SIG-M5 treated with dmso at 0.1 percent for 504 hours (cell line): ENCODE measurements around the gene TLX2.
A peak's percentile ranks its signal among the peaks of the same experiment; 100 is the strongest.
"Not testable (repeated sequence)": the region's sequence is repeated elsewhere in the genome, so short reads cannot be mapped to it uniquely, and the experiment has no call there.

Experiments
- DNase-seq: peaks from one replicate; lab custom pipeline; 2025; ENCODE audit not compliant: unreplicated experiment; lab: John Stamatoyannopoulos, UW

The TLX2 gene

DNA sequence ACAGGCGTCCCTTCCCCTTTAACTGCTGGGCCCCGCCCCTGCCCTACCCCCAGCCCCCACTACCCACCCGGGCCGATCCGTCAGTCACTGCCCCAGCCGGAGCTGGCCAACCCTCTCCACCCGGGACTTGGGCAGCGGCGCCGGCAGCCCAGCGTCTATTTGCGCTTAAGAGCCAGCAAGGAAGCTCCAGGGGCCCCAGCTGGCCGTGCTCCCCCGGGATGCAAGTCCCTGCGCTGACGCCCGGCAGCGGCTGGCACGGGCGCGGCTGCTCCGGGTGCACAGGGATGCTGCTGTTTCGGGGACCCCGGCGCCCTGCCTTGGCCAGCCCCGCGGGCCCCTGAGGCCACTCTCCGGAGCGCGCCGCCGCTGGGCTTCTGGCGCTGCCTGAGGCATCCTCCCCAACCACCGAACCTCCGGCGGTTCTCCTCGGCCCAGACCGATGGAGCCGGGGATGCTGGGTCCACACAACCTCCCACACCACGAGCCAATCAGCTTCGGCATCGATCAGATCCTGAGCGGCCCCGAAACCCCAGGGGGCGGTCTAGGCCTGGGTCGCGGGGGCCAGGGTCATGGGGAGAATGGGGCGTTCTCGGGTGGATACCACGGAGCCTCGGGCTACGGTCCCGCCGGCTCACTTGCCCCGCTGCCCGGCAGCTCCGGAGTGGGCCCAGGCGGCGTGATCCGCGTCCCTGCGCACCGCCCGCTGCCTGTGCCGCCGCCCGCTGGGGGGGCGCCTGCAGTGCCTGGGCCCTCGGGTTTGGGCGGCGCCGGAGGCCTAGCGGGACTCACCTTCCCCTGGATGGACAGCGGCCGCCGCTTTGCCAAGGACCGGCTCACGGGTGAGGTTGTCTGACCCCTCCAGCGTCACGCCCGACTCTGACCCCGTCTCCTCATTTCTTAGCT is at the start of gene TLX2:
TLX2 (plus strand) TSS at position 83 of the 903 bp plus-strand sequence; CDS start at position 440, 357 bp downstream.
- DNase-seq: no peak

DNA sequence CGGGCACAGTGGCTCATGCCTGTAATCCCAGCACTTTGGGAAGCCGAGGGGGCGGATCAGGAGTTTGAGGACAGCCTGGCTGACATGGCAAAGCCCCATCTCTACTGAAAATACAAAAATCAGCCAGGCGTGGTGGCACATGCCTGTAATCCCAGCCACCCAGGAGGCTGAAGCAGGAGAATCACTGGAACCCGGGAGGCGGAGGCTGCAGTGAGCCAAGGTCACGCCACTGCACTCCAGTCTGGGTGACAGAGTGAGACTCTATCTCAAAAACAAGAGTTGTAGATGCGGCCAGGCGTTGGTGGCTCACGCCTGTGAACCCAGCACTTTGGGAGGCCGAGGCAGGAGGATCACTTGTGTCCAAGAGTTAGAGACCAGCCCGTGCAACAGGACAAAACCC is 43.5 kb upstream of the TLX2 start:
- not testable (repeated sequence) for DNase-seq

DNA sequence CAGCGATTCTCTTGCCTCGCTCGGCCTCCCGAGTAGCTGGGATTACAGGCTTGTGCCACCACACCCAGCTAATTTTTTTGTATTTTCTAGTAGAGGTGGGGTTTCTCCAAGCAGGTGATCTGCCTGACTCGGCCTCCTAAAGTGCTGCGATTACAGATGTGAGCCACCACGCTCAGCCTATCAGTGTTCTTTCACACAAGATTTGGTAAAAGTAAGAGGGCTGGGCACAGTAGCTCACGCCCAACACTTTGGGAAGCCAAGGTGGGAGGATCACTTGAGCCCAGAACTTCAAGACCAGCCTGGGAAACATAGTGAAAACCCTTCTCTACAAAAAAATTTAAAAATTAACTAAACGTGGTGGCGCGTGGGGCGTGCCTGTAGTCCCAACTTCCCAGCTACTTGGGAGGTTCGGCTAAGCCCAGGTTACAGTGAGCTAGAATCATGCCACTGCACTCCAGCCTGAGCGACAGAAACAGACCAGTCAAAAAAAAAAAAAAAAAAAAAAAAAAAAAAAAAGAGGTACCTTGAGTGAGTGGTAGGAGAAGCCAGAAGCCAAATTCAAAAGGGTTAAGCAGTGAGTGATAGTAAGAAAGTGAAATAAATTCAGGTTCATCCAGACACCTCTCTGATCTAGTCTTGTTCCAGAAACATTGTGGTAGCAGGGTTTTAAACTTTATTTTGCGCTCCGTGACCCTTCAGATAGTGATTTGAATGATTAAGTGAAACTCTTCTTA is 42.8 kb upstream of the TLX2 start:
- peak; percentile 54 for DNase-seq

DNA sequence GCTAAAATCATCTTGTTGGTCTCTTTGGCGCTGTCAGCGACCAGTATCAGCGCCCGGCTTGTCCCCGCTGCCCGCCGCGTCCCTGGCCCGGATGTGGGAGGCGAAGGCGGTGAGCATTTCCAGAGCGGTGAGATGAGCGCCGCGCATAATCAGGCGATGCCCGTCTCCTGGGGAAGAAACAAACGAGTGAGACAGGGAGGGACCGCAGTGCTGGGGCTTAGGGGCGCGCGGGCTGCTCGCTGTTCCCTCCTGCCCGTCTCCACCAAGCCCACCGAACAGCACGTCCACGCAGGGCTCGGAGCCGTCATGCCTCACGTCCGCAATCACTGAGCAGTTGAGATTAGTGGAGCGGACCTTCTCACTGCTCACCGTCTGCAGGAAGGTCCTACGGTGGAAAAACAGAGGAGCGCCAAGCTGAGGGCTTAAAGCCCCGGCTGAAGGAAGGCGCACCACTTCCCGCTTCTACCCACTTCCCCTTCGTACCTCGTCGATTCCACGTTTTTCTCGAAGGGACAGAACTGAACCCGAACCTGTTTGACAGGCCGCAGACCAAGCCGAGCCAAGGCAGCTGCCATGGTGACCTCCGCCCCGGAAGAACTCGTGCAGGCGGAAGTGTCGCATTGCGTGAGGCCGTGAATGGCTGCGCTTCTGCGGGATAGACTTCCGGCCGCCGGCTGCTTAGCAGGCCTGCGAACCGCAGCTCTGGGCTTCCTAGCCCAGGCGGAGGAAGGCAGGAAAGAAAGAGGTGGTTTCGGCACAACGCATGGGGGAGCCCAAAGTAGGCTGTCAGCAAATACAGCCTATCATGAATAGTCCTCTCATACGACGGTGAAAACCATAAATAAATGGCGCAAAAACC is 41.9 kb upstream of the TLX2 start, which contains the start of gene MRPL53:
MRPL53 (minus strand) TSS at position 595 of the 859 bp plus-strand sequence; CDS start at position 575, 20 bp downstream.
- peak; percentile 96 for DNase-seq

DNA sequence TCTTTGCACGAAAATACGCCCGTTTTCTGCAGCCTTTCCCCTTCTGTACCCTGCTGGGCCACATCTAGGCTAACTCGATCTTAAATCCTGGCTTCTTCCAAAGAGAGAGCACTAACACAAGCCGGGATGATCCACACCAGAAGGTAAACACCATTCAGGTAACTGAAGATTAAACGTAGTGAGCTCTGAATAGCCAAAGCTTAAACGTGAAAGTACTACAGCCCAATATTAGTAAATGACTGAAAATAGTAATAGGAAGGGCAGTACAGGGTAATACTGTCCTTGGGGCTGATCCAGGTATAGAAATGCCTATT is 41.3 kb upstream of the TLX2 start:
- no peak for DNase-seq

DNA sequence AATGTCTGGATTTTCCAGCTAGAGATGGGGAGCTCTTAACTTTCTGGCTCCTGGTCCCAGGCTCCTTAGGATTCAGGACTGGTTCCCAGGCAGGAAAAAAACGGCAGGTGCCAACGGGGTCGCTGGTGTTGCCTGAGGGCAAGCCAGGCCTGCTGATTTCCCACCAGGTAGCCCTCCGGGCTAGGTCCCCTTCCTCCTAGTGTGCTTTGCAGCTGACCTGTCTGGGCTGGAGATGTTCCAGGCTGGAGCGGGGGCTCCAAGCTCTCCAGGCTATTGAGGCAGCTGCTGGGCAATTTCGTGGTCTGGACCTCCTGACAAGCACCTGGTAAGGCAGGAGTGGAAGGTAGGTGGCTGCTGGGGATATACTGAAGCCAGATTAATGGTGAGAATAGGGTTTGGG is 39.8 kb upstream of the TLX2 start:
- no peak for DNase-seq

DNA sequence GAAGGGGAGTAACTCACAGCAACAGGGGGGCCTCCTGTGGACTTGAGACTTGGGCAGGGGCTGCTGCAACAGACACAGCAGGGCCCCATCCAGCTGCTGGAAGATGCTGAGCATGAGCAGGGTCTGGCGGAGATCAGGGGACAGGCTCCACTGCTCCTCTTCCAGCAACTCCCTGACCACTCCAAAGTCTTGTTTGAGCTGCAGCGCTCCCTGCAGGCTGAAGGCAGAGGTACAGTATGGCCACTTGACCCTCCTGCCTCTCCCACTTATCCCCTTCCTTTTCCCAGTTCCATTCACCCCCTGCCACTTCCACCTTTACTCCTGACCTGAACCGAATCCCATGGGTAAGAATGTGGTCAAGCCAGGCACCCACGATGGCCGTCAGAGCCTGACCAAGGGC is 39.4 kb upstream of the TLX2 start:
- DNase-seq: no peak

DNA sequence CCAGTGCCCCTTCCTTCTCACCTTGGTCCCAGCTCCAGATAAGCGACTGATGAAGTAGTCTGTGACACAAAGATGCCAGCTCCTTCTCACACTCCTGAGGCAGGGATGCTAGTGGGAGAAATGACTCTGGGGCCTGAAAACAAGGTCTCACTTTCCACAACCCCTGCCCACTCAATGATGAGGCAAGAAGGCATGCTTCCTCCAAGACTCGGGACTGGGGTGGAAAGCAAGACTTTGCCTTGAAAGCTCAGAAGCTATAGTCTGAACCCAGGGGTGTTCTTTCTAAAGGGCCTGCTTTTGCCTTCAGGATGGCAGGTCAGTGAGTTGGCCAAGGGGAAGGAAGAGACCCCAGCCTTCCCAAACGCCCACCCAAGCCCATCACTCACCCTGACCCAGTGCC is 32.8 kb upstream of the TLX2 start:
- DNase-seq: no peak

DNA sequence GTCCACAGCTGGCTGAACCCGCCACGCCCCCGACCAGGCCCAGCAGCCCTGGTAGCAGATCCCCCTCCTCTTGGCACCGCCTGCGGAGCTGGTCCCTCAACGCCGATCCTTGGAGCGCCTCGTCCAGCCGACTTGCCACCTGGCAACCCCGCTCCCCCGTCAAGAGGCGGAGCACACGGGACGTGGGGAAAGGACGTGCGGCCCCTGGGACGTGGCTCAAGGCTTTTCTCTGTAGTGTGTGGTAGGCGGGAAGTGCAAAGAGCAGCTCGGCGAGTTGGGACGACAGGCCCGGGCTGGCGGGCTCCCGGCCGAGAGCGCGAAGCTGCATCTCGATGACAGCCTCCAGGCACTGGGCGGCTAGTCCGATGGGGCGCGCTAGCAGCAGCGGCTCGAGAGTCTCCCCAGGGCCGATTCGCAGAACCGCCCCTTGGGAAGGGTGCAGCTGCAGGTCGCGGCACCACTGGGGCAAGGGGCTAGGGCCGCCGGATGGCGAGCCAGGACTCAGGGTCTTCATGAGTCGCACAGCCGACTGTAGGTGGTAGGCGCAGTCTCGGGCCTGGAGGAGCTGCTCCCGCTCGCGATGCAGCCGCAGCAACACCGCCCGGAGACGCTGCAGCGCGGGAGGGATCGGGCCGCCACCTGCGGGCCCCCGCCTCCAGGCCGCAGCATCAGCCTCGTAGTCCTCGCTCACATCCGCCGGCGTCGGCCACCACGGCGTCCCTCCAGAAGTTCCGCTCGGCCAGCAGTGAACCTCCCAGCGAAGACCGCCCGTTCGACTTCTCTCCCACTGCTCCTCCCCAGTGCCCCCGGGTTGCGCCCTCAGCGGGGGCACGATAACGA is 32.1 kb upstream of the TLX2 start:
- peak; percentile 77 for DNase-seq

DNA sequence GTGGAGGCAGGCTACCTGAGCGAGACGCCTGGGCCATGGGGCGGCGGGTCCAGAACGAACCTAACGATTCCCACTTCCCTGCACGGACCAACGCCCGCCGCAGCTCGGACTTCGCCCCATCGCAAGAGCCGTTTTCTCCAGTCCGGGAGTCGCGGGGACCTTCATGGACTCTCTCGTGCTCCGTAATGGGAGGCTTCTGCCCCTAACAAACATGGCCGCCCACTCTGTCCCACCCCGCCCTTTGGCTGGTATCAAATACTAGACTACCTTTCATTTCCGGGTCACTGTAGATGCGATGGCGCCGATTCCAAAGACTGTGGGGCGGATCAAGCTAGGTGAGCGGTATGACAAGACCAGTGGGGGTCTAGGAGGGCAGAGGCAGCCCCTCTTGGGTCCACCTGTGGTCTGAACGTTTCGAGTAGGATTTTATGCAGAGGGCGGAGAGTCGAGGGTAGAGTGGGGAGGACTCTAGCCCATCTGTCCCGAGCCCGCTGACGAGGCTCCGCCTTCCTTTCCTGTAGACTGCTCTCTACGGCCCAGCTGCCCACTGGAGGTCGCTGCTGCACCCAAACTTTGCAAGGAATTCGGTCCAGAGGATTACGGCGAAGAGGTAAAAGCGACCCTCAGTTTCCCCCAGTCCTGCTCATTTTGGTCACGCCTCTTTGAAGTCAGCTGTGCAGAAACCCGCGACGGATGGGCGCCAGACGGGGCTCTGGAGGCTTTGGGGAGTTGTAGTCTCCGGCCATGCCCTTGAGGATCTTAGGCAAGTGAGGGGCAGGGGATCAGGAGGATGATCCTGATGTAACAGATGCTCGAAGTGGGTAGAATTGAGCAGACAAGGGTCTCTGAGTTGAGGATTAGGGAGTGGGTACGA is 31.2 kb upstream of the TLX2 start, which contains the start of the genes CCDC142 and TTC31:
CCDC142 (minus strand) TSS at position 198 of the 874 bp plus-strand sequence; CDS start at position 37, 161 bp downstream.
TTC31 (plus strand) TSS at position 281 of the 874 bp plus-strand sequence; CDS start at position 296, 15 bp downstream.
- peak; percentile 96 for DNase-seq

DNA sequence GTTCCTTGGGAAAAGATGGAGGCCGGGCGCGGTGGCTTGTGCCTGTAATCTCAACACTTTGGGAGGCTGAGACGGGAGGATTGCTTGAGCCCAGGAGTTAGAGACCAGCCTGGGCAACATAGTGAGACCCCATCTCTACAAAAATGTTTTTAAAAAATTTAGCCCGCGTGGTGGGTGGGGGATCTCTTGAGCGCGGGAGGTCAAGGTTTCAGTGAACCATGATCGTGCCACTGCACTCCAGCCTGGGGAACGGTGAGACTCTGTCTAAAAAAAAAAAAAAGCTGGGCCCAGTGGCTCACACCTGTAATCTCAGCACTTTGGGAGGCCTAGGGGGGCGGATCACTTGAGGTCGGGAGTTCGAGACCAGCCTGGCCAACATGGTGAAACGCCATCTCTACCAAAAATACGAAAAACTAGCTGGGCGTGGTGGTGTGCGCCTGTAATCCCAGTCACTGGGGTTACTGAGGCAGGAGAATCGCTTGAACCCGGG is 30.5 kb upstream of the TLX2 start:
- DNase-seq: not testable (repeated sequence)

DNA sequence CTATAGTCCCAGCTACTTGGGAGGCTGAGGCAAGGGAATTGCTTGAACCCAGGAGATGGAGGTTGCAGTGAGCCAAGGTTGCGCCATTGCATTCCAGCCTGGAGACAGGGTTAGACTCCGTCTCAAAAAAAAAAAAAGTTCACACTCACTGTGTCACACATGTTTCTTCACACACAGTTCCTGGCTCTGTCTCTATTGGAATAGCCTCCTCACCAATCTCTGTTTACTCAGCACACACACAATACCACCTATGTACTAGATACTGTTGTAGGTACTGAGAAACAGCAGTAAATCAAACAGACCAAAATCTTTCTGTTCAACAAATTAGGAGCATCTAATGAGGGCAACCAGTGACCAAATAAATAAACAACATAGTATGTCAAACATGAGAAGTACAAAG is 28.1 kb upstream of the TLX2 start:
- no peak for DNase-seq

DNA sequence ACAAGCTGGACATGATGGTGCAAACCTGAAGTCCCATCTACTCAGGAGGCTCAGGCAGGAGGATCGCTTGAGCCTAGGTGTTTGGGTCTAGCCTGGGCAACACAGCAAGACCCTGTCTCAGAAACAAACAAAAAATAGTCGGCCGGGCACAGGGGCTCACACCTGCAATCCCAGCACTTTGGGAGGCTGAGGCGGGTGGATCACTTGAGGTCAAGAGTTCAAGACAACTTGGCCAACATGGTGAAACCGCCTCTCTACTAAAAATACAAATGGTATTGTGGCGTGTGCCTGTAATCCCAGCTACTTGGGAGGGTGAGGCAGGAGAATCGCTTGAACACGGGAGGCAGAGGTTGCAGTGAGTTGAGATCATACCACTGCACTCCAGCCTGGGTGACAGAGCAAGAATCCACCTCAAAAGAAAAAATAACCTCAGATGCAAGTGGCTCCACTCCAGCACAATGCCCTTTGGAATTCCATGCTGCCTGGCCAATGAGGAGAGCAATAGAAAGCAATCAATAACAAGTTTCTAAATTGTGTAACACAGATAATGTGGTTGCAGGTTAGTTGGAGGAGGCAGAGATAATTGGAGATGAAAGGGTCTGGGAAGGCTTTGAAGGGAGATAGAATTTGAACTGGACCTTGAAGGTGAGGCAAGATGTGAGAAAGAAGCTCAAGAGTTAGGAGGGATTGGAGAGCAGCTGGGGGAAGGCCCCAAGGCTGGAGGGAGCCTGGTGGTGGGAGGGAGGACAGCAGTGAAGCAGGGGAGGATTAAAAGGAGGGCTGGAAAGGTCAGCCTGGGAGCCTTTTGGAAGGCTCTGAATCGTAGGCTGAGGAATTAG is 25.4 kb upstream of the TLX2 start:
- no peak for DNase-seq

DNA sequence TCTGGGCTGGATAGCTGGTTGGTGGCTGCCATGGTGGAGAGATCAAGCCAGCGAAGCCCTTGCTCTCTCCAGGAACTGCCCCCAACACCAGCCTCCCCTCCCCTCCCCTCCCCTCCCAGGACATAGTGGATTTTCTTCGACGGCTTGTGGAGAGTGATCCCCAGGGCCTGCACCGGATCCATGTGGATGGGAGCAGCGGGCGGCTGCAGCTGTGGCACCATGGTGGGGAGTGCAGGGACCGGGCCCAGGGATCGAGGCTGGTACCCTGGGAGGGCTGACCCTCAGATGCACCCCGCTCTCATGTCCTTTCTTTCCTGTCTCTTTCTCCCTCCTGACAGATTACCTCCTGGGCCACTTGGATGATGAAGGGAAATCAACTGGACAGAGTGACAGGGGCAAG is 24.3 kb upstream of the TLX2 start:
- DNase-seq: no peak

DNA sequence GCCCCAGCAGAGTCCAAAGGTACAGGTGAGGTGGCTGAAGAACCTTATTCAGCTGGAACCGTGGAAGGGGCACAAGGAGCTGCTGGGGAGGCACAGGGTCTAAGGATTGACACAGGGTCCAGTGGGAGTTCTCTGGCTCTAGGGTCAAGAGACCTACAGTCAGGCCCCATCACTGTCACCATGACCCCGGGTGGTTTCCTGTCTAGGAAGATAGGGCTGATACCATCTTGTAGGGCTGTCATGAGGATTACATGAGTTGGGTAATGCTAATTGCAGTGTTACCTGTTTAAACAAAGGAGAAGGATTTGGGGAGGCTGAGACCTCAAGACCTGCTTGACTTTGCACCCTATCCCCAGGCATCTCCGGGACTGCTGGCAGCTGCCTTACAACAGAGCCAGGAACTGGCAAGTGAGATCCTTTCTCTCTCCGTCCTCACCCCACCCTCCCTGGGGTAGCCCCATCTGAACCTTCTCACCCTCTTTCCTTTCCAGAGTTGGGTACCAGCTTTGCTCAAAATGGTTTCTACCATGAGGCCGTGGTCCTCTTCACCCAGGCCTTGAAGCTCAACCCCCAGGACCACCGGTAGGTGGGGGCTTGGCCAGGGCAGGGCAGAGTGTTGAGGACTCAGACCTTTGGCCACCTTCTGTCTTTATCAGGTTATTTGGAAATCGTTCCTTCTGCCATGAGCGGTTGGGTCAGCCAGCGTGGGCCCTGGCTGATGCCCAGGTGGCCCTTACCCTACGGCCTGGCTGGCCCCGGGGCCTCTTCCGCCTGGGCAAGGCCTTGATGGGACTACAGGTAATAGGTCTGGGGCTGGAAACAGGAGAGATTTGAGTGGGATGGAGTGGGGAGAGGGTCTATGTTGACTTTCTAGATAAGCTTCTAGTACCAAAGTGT is 22.4 kb upstream of the TLX2 start:
- no peak for DNase-seq

DNA sequence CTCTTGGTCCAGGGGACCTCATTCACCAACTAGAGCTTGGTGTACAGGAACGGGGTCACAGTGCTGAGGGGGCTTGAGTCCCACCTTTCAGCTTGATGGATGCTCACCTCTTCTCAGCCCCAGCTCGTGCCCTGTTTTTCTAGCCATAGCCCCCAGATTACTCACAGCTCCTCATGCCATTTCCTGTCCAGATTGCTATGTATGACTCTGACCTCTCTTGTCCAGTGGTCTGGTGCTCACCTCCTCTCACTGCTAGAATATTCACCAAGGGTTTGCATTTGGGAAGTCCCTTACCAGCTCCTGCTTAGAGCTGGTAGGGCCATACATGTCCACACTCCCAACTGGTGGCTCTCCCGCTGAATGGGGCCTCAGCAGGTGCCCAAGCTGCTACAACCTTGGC is 20.7 kb upstream of the TLX2 start:
- DNase-seq: no peak

DNA sequence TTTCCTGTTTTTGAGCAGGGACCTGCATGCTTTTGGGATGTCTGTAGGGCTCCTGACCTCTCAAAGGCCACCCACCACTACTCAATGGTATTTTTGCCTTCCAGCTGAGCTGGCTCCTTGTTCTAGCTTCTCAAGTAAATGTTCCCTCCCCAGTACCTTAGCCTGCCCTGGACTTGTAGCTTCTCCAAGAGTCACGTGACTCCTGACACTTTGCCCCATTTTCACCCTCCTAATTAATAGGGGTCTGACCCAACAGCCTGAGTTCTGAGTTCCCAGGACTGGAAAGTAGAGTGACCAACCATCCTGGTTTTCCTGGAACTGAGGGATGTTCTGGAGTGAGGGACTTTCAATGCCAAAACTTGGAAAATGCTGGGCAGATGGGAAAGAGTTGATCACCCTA is 18.8 kb upstream of the TLX2 start:
- no peak for DNase-seq
